GM23248 (cell line): Measurements from ENCODE around the gene CACHD1. TPM values are rescaled to one million over a fixed set of nuclear protein-coding genes. Genes with fewer than 3 reads are reported as not detected.

Experiments
- DNase-seq: peaks from one replicate; pipeline ENCODE4 v3.0.0-alpha.2; 2015
- H2AFZ ChIP-seq: fragments of 200-600 bp; sonication (generic); 2 replicates; pipeline ENCODE4 v1.6.1; 2016; ENCODE audit warnings: antibody characterized with exemption
- H3F3A ChIP-seq: fragments of 200-600 bp; sonication (generic); 2 replicates; pipeline ENCODE4 v1.6.1; 2016; ENCODE audit warnings: mild to moderate bottlenecking, antibody characterized with exemption, mixed run types; ENCODE audit not compliant: insufficient read depth
- H3K27ac ChIP-seq: fragments of 200-600 bp; sonication (generic); 2 replicates; pipeline ENCODE4 v1.5.1; 2016; ENCODE audit warnings: mild to moderate bottlenecking
- H3K27me3 ChIP-seq: fragments of 200-600 bp; sonication (generic); replicated peaks from 2 replicates; pipeline ENCODE4 v1.6.1; 2016; ENCODE audit warnings: mild to moderate bottlenecking; ENCODE audit not compliant: insufficient read depth
- H3K36me3 ChIP-seq: fragments of 200-600 bp; sonication (generic); 2 replicates; pipeline ENCODE4 v1.6.1; 2016; ENCODE audit warnings: low read depth, mild to moderate bottlenecking
- H3K4me1 ChIP-seq: fragments of 200-600 bp; sonication (generic); 2 replicates; pipeline ENCODE4 v1.6.1; 2016; ENCODE audit warnings: mild to moderate bottlenecking; ENCODE audit not compliant: insufficient read depth
- H3K4me2 ChIP-seq: fragments of 200-600 bp; sonication (generic); one replicate; pipeline ENCODE4 v1.6.1; 2016; ENCODE audit warnings: mild to moderate bottlenecking; ENCODE audit not compliant: unreplicated experiment
- H3K4me3 ChIP-seq: fragments of 200-600 bp; sonication (generic); 2 replicates; pipeline ENCODE4 v1.5.1; 2016; ENCODE audit warnings: mild to moderate bottlenecking
- H3K79me2 ChIP-seq: fragments of 200-600 bp; sonication (generic); 2 replicates; pipeline ENCODE4 v1.6.1; 2016; ENCODE audit warnings: mild to moderate bottlenecking; ENCODE audit not compliant: insufficient read depth
- H3K9ac ChIP-seq: fragments of 200-600 bp; sonication (generic); 2 replicates; pipeline ENCODE4 v1.6.1; 2016; ENCODE audit warnings: mild to moderate bottlenecking
- H3K9me2 ChIP-seq: fragments of 200-600 bp; sonication (generic); 2 replicates; pipeline ENCODE4 v1.6.1; 2016; ENCODE audit warnings: mixed run types, mild to moderate bottlenecking, moderate library complexity; ENCODE audit not compliant: insufficient read depth
- H3K9me3 ChIP-seq: fragments of 200-600 bp; sonication (generic); one replicate; pipeline ENCODE4 v1.6.1; 2017; ENCODE audit warnings: low read depth
- H4K20me1 ChIP-seq: fragments of 200-600 bp; sonication (generic); 2 replicates; pipeline ENCODE4 v1.6.0; 2016; ENCODE audit not compliant: insufficient read depth
- EZH2 ChIP-seq: fragments of 200-600 bp; sonication (generic); IDR thresholded peaks from 2 replicates; pipeline ENCODE4 v1.6.1; 2018; ENCODE audit warnings: antibody characterized with exemption, mild to moderate bottlenecking; ENCODE audit not compliant: insufficient read depth, poor library complexity, severe bottlenecking
- EZH2phosphoT487 ChIP-seq: fragments of 200-600 bp; sonication (generic); IDR thresholded peaks from 2 replicates; pipeline ENCODE4 v1.6.1; 2018; ENCODE audit warnings: antibody characterized with exemption, moderate library complexity, mild to moderate bottlenecking, low read depth; ENCODE audit not compliant: insufficient read depth
- WGBS, 2 experiments: methylation state at CpG; one replicate each; pipeline ENCODE4 v1.1.6; 2015 to 2017; ENCODE audit warnings: low lambda C conversion rate in 2 of 2, low coverage in 1 of 2; ENCODE audit errors: missing lambda C conversion rate in 2 of 2; 5-methylcytosine and 5-hydroxymethylcytosine counted together
- in situ Hi-C: fragments of 300-500 bp; cut with MboI; formaldehyde crosslinking; loops from 2 replicates; pipeline ENCODE4 v1.15.0; 2020
- polyA plus RNA-seq: library from polyadenylated mRNA; unstranded; fragments of >200 nt; fragmentation: Nextera tagmentation; extraction: Ambion mirVana; gene quantifications from 2 replicates; pipeline ENCODE4 v1.2.1, GENCODE V29; 2016
- total RNA-seq: library from RNA; depleted of rRNA; stranded (reverse); fragments of >200 nt; shearing (Covaris generic); gene quantifications from 2 replicates; pipeline ENCODE4 v1.2.3, GENCODE V29; 2014

CACHD1 gene
- total and polyA plus RNA-seq, 2 experiments from 2014 or later: 1.9 to 9.3 TPM

GRCh38 chr1:64655861-64656260 lies 185.9 kb downstream of the CACHD1 start:
- Histone ChIP-seq H3K27ac (no peak overlapping the region), H2AFZ (no peak overlapping the region), H3K27me3 (no peaks in the 10 kb centered on the region), H3K9me3 (no peaks in the 10 kb centered on the region), H3K36me3 (no peaks in the 10 kb centered on the region), H3K9ac (no peak overlapping the region), H3K4me2 (no peak overlapping the region), H3K4me1 (peaks cover 10% of the 10 kb centered on the region), H3F3A (peaks cover 28% of the 10 kb centered on the region), H4K20me1 (no peaks in the 10 kb centered on the region), H3K79me2 (no peaks in the 10 kb centered on the region), H3K9me2 (no peaks in the 10 kb centered on the region), H3K4me3 (no peak overlapping the region)
- no peak for TF ChIP-seq EZH2
- no peak for TF ChIP-seq EZH2phosphoT487
- no peak for DNase-seq
- 98 to 99% methylated on average over 2 of the region's 2 CpGs for WGBS, 2 experiments
- in situ Hi-C loops: loop anchor here (25.0 kb wide), 1 partner anchor 394 kb away; no protein-coding TSS in a partner anchor

GRCh38 chr1:64659478-64660138 lies 189.7 kb downstream of the CACHD1 start:
- DNase-seq: no peak
- no peak overlapping the region for H2AFZ ChIP-seq
- 46 to 50% methylated on average over 6 of the region's 6 CpGs for WGBS, 2 experiments
- H3K9me2 ChIP-seq: no peaks in the 10 kb centered on the region
- TF ChIP-seq EZH2phosphoT487 (no peak), EZH2 (no peak)
- H3K9me3 ChIP-seq: no peaks in the 10 kb centered on the region
- peaks cover 14% of the 10 kb centered on the region for H3F3A ChIP-seq
- peaks cover 3% of the 10 kb centered on the region for H3K4me1 ChIP-seq
- no peaks in the 10 kb centered on the region for H4K20me1 ChIP-seq
- H3K27ac ChIP-seq: no peak overlapping the region
- no peaks in the 10 kb centered on the region for H3K79me2 ChIP-seq
- no peak overlapping the region for H3K4me2 ChIP-seq
- H3K36me3 ChIP-seq: no peaks in the 10 kb centered on the region
- no peak overlapping the region for H3K9ac ChIP-seq
- in situ Hi-C loops: loop anchor here (25.0 kb wide), 1 partner anchor 397 kb away; no protein-coding TSS in a partner anchor
- H3K27me3 ChIP-seq: no peaks in the 10 kb centered on the region
- no peak overlapping the region for H3K4me3 ChIP-seq

DNA sequence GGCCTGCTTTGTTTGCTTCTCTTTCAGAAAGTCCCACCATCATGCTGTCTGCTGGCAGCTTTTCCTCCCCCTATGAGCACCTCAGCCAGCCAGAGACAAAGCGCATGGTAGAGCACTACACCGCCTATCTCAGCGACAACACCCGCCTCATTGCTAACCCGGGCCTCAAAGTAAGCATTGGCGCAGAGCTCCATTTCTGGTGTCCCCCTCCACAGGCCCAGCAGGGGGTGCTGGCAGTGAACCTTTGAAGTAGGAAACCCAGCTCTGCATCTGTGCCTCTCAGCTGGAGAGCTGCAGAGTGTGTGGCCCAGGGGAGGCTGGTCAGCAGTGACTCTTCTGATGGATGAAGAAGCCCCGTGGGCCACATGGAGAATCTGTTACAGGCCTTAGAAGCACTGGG lies 193.7 kb downstream of the CACHD1 start:
- Histone ChIP-seq H3K9me2 (no peaks in the 10 kb centered on the region), H3K9me3 (no peaks in the 10 kb centered on the region), H3F3A (no peaks in the 10 kb centered on the region), H4K20me1 (no peaks in the 10 kb centered on the region), H3K4me3 (no peak overlapping the region), H3K36me3 (no peaks in the 10 kb centered on the region), H3K27me3 (no peaks in the 10 kb centered on the region), H2AFZ (no peak overlapping the region), H3K27ac (no peak overlapping the region), H3K4me2 (no peak overlapping the region), H3K79me2 (no peaks in the 10 kb centered on the region), H3K9ac (no peak overlapping the region), H3K4me1 (no peaks in the 10 kb centered on the region)
- in situ Hi-C loops: loop anchor here (25.0 kb wide), 1 partner anchor 401 kb away; no protein-coding TSS in a partner anchor
- TF ChIP-seq EZH2phosphoT487 (no peak), EZH2 (no peak)
- DNase-seq: peak; percentile 4
- WGBS, 2 experiments: 83 to 84% methylated on average over 7 of the region's 7 CpGs

GRCh38 chr1:64664299-64664698 lies 194.4 kb downstream of the CACHD1 start:
- in situ Hi-C loops: loop anchor here (25.0 kb wide), 1 partner anchor 402 kb away; no protein-coding TSS in a partner anchor
- Histone ChIP-seq H4K20me1 (no peaks in the 10 kb centered on the region), H3K9me2 (no peaks in the 10 kb centered on the region), H3K9me3 (no peaks in the 10 kb centered on the region), H3K27me3 (no peaks in the 10 kb centered on the region), H3K79me2 (no peaks in the 10 kb centered on the region), H3K36me3 (no peaks in the 10 kb centered on the region), H3K4me2 (no peak overlapping the region), H3K9ac (no peak overlapping the region), H3K27ac (no peak overlapping the region), H3F3A (no peaks in the 10 kb centered on the region), H3K4me1 (no peaks in the 10 kb centered on the region), H2AFZ (no peak overlapping the region), H3K4me3 (no peak overlapping the region)
- DNase-seq: no peak
- no peak for TF ChIP-seq EZH2
- no peak for TF ChIP-seq EZH2phosphoT487
- WGBS, 2 experiments: 80 to 83% methylated on average over 6 of the region's 6 CpGs
